ENCODE results near the gene RASGRF1.
"Not testable (repeated sequence)": the region's sequence is repeated elsewhere in the genome, so short reads cannot be mapped to it uniquely, and the experiment has no call there.

RASGRF1 gene

DNA sequence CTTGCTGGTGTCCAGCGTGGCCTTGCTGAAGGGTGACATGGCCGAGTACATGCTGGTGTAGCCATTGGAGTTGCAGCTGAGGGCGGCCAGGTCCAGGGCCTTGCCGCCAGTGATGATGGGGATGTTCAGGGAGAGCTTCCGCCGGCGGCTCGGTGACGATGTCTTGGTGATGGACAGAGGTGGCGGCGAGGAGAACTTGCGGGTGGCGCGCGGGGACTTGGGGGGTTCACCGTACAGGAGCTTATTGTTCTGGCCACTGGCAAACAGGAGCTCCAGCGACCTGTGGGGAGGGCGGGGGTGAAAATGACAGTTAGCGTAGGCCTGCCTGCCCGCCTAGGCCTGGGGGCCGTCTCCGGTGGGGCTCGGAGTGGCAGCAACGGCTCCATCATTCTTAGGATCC, 86.7 kb downstream of the RASGRF1 start:
- no peak for DNase-seq

- DNase-seq = no peak
Measured at GRCh38 chr15:79003301-79003700, 87.3 kb downstream of the RASGRF1 start.

DNA sequence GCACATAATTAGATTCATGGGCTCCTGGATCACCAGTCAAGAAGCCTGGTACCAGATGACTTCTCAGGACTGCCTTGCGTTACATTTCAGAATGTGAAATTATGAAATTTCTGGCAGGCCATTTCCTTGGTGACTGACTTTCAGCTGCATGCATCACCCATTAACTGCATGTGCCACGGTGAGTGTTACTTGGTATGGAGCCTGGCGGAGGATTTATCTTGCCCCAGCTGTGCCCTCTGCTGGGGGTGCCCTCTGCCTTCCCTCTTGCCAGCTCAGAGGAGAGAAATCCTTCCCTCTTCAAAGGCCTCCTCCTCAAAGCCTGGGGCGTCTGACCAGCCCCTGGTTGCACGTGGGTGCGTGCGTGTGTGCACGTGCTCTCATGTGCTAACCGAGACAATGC, 88.0 kb downstream of the RASGRF1 start:
- DNase-seq = no peak

DNA sequence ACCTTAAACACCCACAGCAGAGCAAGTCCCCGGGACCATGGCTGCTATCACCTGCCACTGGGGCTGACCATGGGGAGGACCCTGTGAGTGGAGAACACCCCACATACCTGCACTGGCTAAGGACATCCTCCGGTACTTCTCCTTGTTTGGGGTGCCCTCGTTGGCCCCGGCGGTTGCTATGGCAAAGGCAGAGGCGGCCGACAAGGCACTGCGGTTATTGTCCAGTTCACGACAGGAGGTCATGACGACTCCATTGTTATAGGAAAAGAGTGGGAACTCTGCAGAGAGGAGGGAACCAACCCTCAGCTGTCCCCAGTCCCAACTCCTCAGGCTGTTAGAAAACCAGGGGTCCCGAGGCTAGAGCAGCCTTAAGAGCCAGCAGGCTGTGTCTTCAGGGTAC, 90.9 kb downstream of the RASGRF1 start:
- no peak for DNase-seq

GRCh38 chr15:78998526-78998925, 92.1 kb downstream of the RASGRF1 start:
- no peak for DNase-seq

- DNase-seq = no peak
Measured at GRCh38 chr15:78997981-78998499, 92.5 kb downstream of the RASGRF1 start.

GRCh38 chr15:78996894-78997275, 93.7 kb downstream of the RASGRF1 start:
- no peak for DNase-seq

DNA sequence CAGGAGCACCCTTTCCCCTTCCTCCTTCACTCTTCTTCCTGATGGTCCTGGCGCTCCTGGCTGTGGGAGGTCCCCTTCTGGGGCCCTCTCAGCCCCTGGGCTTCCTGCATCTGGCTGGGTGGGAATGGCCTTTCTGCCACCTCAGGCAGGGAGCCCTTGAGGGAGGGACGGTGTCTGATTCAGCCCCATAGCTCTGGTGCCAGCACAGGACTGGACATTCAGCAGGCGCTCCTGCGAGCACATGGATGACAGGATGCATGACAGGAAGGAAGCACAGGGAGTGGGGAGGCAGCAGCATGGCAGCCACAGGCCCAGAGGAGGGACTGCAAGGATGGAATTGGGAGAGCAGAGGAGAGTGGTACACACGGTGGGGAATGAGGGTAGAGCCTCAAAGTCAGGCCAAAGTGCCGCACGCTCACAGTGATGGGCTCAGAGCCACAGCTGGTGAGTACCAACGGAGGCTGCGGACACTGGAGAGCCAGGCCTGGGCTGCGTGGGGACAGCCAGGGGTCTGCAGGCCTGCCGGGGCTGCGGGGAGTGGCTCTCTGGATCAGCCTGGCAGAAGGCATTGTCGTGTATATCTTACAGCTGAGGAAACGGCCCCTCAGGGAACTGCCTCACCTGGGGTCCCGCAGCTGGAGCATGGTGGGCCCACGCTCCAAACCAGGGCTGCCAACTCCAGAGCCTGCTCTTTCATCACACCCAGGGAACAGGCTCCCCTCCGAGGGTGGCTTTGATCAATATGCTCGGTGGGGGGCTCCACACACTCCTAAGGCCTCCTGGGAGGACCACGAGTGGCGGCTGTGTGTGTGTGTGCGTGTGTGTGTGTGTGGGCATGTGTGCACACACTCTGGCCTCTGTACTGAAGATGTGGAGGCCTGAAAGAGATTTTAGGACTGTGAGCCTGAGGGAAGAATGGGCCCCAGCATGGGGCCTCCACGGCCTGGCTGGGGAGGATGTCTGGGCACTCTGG, 94.4 kb downstream of the RASGRF1 start:
- no peak for DNase-seq

GRCh38 chr15:78995161-78995560, 95.4 kb downstream of the RASGRF1 start:
- not testable (repeated sequence) for DNase-seq

- DNase-seq = no peak
Measured at GRCh38 chr15:78993931-78994530, 96.5 kb downstream of the RASGRF1 start.

GRCh38 chr15:78993257-78993930, 97.2 kb downstream of the RASGRF1 start:
- no peak for DNase-seq

GRCh38 chr15:78992416-78993256, 97.9 kb downstream of the RASGRF1 start:
- DNase-seq = no peak

DNA sequence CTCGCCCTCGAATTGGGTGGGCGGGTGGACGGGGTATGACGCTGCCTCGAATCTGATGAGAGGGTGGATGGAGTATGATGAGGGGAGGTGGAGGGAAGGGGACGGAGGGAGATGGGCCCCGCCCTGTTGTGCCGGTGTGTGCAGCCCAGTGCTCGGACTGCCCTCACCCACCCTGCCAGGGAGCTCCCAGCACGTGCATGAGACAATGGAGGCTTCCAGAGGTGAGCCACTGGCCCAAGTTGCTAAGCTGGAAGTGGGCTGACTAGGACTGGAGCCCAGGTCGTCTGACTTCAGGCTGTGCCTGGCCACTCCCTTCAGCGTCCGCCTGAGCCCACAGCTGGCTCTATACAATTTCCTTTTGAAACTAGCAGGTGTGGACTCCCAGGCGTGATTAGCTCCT, 98.7 kb downstream of the RASGRF1 start:
- no peak for DNase-seq

DNA sequence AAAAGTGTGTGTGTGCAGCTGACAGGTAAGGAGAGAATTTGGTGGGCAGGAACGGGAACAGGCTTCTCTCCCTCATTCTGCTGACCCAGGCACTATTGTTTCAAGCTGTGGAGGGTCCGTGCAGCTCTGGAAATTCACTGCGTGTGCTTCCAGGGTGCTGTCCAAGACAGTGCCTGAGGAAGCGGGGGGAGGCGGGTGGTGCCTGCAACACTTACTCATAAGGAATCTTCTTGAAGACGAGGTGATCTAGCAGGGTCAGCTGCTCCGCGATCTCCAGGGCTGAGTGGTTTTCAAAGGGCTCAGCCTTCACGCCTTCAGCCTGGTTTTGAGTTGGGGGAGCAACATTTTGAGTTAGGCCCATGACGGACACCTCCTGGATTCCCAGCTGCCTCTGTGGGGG, 99.1 kb downstream of the RASGRF1 start:
- no peak for DNase-seq

- DNase-seq = no peak
Measured at GRCh38 chr15:78990278-78990677, 100.3 kb downstream of the RASGRF1 start.

- DNase-seq = no peak
Measured at GRCh38 chr15:78989701-78990240, 100.8 kb downstream of the RASGRF1 start.

DNA sequence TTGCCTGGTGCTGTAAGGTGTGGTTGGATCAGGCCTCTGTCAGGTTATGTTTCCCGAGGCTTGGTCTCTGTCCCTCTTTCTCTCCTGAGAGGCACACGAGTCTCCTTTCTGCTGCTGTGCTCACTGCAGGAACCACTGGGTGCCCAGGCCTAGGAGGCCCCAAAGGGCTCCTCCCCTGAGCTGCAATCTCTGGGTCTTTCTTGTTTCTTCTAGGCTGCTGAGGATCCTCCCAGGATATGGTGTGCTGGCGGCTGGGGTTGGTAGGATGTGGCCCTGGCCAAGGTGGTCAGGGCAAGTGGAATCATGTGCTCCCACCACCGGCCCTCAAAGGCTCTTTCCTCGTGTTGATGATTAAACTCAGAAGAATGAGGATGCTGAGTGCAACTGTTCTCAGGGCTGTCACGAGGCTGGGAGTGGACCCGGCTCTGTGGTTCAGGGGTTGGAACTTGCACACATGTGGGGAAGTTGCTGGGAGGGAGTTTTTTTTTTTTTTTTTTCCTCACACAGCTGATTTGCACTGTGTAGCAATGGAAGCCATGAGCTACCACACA, 102.1 kb downstream of the RASGRF1 start:
- DNase-seq = no peak

- no peak for DNase-seq
Measured at GRCh38 chr15:78987556-78988360, 102.8 kb downstream of the RASGRF1 start.

DNA sequence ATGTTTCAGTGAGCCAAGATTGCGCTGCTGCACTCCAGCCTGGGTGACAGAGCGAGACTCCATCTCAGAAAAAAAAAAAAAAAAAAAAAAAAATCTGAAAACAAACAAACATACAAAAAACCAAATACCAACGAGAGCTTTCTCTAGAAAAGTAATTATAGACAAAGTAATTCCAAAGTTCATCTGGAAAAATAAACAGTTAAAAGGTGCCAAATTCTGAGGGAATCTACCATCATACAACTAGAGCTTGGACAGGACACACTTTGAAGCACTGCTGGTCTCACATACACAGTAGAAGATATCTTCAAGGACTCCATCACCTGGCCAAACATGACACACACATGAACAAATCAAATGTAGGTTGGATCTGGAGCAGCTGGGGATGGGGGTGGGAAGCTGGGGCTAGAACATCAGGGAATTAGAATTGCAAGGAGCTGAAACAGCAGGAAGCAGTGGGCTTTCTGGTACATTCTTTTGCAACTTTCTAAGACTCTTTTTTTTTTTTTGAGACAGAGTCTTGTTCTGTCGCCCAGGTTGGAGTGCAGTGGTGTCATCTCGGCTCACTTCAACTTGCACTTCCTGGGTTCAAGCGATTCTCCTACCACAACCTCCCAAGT, 104.6 kb downstream of the RASGRF1 start:
- DNase-seq = no peak

DNA sequence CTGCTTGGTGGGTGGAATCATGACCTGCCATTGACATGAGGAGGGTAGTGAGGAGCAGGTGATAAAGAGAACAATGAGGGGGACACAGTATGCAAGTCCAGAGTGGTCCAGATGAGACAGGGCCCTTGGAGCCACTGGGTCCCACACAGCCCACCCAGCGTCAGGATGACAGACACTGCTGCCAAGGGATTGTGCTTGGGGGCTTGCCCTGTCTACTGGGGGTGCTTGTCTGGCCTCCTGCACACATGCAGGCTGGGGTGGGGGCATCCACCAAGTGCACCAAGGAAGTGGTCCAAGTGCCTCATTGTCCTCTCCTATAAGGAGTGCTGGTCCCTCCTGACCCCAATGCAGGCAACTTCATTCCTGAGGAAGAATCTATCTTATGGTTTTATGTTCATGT, 106.5 kb downstream of the RASGRF1 start:
- no peak for DNase-seq

All from SIG-M5 (cell line).